HG02938 (cell line): ENCODE measurements around the gene CLVS2.

Source experiments
- ATAC-seq: cut with Tn5 transposase; IDR thresholded peaks from one replicate; pipeline ENCODE4 v1.9.1; 2021; ENCODE audit warnings: mild to moderate bottlenecking, moderate library complexity; ENCODE audit not compliant: unreplicated experiment

Gene CLVS2, protein sequence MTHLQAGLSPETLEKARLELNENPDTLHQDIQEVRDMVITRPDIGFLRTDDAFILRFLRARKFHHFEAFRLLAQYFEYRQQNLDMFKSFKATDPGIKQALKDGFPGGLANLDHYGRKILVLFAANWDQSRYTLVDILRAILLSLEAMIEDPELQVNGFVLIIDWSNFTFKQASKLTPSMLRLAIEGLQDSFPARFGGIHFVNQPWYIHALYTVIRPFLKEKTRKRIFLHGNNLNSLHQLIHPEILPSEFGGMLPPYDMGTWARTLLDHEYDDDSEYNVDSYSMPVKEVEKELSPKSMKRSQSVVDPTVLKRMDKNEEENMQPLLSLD

GRCh38 chr6:122995921-122996793, at the start of gene CLVS2:
Gene CLVS2, plus strand, starts transcription at chr6:122996235. Its CDS starts 1,543 bp downstream, at chr6:122997778.
- no peak for ATAC-seq

DNA sequence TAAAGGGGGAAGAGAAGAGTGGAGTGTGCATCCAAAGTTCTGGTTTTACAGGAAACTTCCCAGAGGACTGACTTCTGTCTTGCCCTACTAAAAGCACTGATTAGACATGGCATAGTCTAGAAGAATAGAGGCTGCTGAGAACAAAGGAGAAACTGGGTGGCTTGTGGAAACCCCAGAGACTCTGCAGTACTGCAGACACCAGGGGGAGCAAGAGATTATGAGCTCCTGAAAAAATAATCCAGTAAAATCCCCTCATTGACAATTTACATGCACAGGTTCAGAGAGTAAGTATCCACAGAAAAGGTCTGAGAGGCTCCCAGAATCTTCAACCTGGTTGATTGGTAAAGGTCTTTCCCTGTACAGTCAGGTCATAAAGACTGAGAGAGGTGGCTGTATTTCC, 48.7 kb upstream of the CLVS2 start:
- ATAC-seq = no peak

DNA sequence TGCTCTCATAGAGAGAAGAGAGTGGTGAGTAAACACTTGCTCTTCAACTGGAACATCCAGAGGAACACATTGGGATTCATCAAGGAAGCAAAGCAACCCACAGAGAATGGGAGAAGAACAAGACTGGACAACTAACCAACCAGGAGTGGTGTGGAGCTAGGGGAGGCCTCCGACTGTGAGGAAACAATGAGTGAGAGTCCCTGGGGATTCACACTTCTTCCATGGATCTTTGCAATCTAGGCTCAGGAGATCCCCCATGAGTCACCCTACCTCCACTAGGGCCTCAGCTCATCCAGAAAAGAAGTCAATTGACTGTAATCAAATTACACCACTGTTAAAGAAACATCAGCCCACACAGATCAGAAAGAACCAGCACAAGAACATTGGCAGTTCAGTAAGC, 42.3 kb upstream of the CLVS2 start:
- ATAC-seq = no peak

DNA sequence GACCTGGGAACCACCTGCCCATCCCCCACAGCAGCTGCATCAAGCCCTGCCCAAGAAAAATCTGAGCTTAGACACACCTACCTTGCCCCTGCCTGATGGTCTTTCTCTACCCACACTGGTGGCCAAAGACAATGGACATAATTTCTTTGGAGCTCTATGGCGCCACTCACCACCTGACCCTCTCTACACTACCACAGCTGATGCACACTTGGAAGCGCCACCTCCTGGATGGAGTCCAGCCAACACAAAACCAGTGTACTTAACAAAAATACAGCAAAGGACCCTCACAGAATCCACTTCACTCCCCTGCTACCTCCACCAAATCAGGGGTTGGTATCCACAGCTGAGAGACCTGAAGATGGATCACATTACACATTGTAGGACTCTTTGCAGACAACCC, 39.7 kb upstream of the CLVS2 start:
- no peak for ATAC-seq

DNA sequence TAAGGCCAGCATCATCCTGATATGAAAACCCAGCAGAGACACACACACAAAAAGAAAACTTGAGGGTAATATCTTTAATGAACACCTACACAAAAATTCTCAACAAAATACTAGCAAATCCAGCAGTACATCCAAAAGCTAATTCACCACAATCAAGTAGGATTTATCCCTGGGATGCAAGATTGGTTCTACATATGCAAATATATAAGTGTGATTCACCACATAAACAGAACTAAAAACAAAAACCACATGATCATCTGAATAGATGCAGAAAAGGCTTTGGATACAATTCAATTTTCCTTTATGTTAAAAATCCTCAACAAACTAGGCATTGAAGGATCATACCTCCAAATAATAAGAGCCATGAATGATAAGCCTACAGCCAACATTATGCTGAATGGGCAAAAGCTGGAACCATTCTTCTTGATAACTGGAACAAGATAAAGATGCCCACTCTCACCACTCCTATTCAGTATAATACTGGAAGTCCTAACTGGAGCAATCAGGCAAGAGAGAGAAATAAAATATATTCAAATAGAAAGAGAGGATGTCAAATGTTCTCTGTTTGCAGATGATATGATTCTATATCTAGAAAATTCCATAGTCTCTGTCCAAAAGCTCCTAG, 33.9 kb upstream of the CLVS2 start:
- no peak for ATAC-seq

DNA sequence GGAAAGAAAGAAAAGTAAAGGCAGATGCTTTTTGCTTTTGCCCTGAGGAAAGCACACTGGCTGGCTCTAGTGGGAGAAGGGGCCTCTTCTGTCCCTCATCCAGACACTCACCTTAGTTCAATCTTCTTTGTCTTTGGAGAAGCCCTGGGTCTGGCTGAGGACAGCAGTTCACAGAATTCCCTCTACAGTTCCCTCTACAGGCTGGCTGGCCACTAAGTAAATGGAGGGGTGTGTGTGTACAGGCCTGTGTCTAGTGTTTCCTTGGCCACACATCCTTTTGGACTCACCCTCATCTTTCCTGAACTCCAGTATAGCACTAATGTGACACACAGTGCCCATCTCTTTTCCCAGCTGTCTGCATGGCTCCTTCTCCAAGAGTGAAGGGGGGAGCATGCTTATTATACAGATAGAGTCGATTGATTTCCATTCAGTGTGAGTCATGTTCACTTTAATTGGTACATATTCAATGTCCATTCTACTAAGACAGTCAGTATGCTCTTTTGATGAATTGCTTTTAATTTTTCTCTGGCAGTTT, 26.0 kb upstream of the CLVS2 start:
- no peak for ATAC-seq

DNA sequence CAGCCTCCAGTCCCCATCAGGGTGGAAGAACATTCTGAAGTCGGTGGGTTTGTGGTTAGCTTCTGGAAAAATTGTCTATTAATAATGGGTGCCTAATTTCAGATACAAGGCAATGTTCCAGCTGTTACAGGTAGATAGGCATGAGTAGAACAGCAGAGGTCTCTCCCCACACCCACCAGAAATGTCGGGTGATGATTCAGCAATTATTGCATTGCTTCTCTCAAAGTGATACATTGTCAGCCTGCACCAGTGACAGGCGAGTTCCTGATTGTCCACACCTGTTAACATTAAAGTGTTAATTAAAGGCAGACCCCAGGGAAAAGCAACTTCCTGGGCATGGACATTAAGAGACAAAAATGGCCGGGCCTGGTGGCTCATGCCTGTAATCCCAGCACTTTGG, 18.9 kb upstream of the CLVS2 start:
- ATAC-seq = no peak

GRCh38 chr6:122984393-122984792, 11.6 kb upstream of the CLVS2 start:
- ATAC-seq = no peak

- ATAC-seq = no peak
Observed at GRCh38 chr6:122994256-122994655, 1.8 kb upstream of the CLVS2 start.

GRCh38 chr6:122996794-122997505, 915 bp downstream of the CLVS2 start:
- ATAC-seq = no peak

- ATAC-seq = no peak
Observed at GRCh38 chr6:122997541-122998150, 1.6 kb downstream of the CLVS2 start.

DNA sequence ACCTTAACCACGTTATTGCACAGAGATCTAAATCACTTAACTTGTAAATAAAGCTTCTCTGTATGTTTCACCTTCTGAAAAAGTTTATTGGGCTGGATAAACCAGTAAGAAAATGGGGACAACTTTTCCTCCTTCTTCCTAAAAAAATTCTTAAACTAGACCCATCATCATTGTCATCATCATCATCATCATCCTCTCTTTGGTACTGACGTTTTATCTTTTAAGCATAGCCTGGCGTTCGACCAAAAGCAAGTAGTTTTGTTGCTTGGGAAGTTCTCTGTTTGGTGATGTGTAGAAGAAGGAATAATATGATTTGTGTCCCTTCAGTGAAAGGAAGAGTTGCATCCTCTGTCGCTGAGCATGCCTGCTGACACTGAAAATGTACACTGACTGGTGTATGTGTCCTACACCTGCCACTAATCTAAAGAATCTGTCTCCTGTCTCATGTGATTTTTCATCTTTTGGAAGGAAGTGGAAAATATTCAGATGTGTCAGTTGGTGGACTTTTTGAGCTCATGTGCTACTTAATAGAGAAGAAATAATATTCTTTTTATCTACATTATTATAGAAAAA, 2.5 kb downstream of the CLVS2 start:
- no peak for ATAC-seq

DNA sequence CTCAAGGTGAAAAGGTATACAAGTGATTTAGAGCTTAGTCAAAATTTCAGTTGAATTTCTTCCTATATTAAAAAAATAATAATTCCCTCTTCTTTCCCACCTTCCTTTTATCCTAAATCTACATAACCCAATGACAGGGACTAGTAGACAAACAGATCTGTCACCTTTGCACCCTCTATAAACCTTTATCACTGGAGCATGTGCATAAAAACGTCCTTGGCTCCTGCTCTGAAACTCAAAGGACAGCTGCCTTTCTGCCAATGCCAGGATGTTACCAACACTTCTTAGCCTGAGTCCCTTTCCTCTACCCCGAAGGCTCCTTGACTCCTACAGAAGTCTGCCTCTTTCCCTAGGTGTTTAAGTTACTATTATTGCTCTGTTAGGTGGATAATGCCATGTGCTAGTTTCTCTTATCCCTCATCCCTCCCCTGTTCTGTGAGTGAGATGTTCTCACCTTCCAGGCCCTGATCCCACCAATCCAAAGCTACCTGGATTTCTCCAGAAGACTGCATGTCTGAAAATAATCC, 4.3 kb downstream of the CLVS2 start:
- no peak for ATAC-seq

GRCh38 chr6:123001540-123001939, 5.5 kb downstream of the CLVS2 start:
- ATAC-seq = no peak

DNA sequence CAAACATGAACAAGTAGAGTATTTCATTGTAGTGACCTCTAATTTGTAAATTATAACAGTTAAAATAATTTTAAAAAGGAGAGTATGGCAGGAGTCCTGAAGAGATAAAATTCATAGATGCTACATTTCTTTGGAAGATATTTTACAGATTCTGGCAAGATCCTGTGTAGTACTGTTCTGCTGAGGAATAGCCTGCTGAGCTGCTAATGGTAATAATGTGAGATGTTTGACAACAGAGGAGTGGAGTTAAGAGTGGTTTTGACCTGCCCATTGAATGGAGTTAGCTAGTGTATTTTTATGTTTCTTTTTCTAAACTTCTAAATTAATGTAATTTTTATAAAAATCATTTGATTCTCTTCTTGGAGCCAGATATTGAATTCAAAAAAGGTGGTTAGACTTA, 11.8 kb downstream of the CLVS2 start:
- ATAC-seq = no peak

- ATAC-seq = no peak
Observed at GRCh38 chr6:123009059-123009458, 13.0 kb downstream of the CLVS2 start.

GRCh38 chr6:123014835-123015234, 18.8 kb downstream of the CLVS2 start:
- ATAC-seq = no peak

GRCh38 chr6:123016431-123017103, 20.5 kb downstream of the CLVS2 start:
- ATAC-seq = no peak

- ATAC-seq = no peak
Observed at GRCh38 chr6:123017104-123017682, 21.2 kb downstream of the CLVS2 start.
